Transverse colon (tissue), 4 donors: ENCODE results near the gene SYNCRIP. TPM values are rescaled to one million over a fixed set of nuclear protein-coding genes. Genes with fewer than 3 reads are reported as not detected.

Source experiments
- DNase-seq: peaks from one replicate; pipeline ENCODE4 v3.0.0-alpha.2; 2019
- H3K27ac ChIP-seq, 4 donors: fragments of 200-600 bp; sonication (generic); 2 replicates each; pipeline ENCODE4 v1.5.1; 2016 to 2018; ENCODE audit warnings: inconsistent platforms in 4 of 4
- H3K27me3 ChIP-seq: fragments of 200-600 bp; sonication (generic); 2 replicates; pipeline ENCODE4 v1.5.1; 2017; ENCODE audit warnings: inconsistent platforms
- H3K36me3 ChIP-seq, 4 donors: fragments of 200-600 bp; sonication (generic); 2 replicates each; pipeline ENCODE4 v1.5.1; 2017 to 2019; ENCODE audit warnings: inconsistent platforms in 4 of 4
- H3K4me1 ChIP-seq, 4 donors: fragments of 200-600 bp; sonication (generic); 2 replicates each; pipeline ENCODE4 v1.5.1; 2017 to 2020; ENCODE audit warnings: inconsistent platforms in 4 of 4
- H3K4me3 ChIP-seq, 4 donors: fragments of 200-600 bp; sonication (generic); 1 replicate in 1 of 4; 2 replicates in 3 of 4; pipeline versions ENCODE4 v1.5.1 to v1.6.1; 2017 to 2019; ENCODE audit warnings: inconsistent platforms in 4 of 4
- H3K9me3 ChIP-seq, 2 donors: fragments of 200-600 bp; sonication (generic); 2 replicates each; pipeline ENCODE4 v1.5.1; 2017 to 2019; ENCODE audit warnings: inconsistent platforms in 2 of 2
- EP300 ChIP-seq: sonication (generic); formaldehyde crosslinking; IDR thresholded peaks from one replicate; pipeline ENCODE4 v1.6.1; 2017; ENCODE audit warnings: antibody characterized with exemption, low read depth
- POLR2A ChIP-seq: fragments of 450-650 bp; IDR thresholded peaks from one replicate; pipeline ENCODE4 v1.6.1; 2016; ENCODE audit warnings: antibody characterized with exemption, mild to moderate bottlenecking, moderate library complexity
- POLR2AphosphoS5 ChIP-seq, 3 donors: sonication (generic); formaldehyde crosslinking; IDR thresholded peaks; one replicate each; pipeline ENCODE4 v1.6.1; 2016; ENCODE audit warnings: antibody characterized with exemption in 3 of 3
- WGBS, 2 donors: methylation state at CpG; one replicate each; pipeline ENCODE4 v1.1.5; 2018; ENCODE audit warnings: low coverage in 1 of 2; 5-methylcytosine and 5-hydroxymethylcytosine counted together
- in situ Hi-C, 4 donors: fragments of 200-750 bp; cut with MboI; loops; one replicate each; pipeline versions ENCODE4 v1.15.0 to v1.15.1; 2017; ENCODE audit warnings: low sequenced_read_pairs in 3 of 4, low pct_ligation_motif_present in 1 of 4, low pct_unique_long_range_greater_than_20kb in 1 of 4
- intact Hi-C: fragments of 100-400 bp; cut with DNase I; formaldehyde crosslinking; loops from one replicate; pipeline ENCODE4 v1.15.1; 2023; ENCODE audit warnings: low total_unique reads
- total RNA-seq, 4 donors: library from RNA; depleted of rRNA; stranded (reverse); fragments of >200 nt; gene quantifications; one replicate each; pipeline ENCODE4 v1.1.0, GENCODE V29; 2016
- TF ChIP-seq, protein P1 (sequence below), 5 experiments: fragments of 200-600 bp in 3 of 5; fragments of 450-650 bp in 2 of 5; sonication (generic) in 3 of 5; IDR thresholded peaks; 1 replicate in 2 of 5; 2 replicates in 3 of 5; pipeline ENCODE4 v1.5.1; 2016 to 2017; ENCODE audit warnings: antibody characterized with exemption in 5 of 5, inconsistent platforms in 3 of 5, mild to moderate bottlenecking in 2 of 5, moderate library complexity in 1 of 5

Gene SYNCRIP
- total RNA-seq, 4 donors from 2014 or later = 27.7 to 84.8 (median 41.9) TPM

DNA sequence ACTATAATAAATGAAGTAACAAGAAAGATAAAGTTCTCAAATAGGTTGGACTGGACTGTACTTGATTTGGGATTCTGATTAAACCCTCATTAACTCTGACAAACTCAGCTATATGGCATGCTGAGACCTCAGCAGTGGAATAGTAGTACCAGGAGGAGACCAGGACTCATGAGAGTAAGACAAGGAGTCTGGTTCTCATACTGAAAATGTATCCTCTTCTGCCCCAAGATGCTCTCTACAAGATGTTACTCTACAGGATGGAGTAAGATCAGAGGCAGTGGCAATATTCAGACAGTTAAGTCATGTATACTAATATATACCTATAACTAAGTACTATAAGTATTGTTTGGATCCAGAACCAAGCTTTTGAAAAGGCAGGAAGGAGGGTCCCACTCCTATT, 31.9 kb upstream of the SYNCRIP start:
- H3K9me3 ChIP-seq = no peaks in the 10 kb centered on the region
- DNase-seq = no peak
- no peaks in the 10 kb centered on the region for H3K36me3 ChIP-seq
- intact Hi-C loops (loop anchor here (10.0 kb wide), 1 partner anchor 80 kb away; the partner anchor contains the start of gene SNX14), in situ Hi-C loops (loop anchor here in 1 of 4 donors (5.0 kb wide), 1 partner anchor 82 kb away; the partner anchor contains the start of gene SNX14)
- H3K27me3 ChIP-seq = no peaks in the 10 kb centered on the region
- peaks cover 6 to 50% (median 26%) of the 10 kb centered on the region in 4 donors for H3K4me1 ChIP-seq
- H3K4me3 ChIP-seq = no peak overlapping the region
- no peak for TF ChIP-seq EP300
- H3K27ac ChIP-seq = no peak overlapping the region

DNA sequence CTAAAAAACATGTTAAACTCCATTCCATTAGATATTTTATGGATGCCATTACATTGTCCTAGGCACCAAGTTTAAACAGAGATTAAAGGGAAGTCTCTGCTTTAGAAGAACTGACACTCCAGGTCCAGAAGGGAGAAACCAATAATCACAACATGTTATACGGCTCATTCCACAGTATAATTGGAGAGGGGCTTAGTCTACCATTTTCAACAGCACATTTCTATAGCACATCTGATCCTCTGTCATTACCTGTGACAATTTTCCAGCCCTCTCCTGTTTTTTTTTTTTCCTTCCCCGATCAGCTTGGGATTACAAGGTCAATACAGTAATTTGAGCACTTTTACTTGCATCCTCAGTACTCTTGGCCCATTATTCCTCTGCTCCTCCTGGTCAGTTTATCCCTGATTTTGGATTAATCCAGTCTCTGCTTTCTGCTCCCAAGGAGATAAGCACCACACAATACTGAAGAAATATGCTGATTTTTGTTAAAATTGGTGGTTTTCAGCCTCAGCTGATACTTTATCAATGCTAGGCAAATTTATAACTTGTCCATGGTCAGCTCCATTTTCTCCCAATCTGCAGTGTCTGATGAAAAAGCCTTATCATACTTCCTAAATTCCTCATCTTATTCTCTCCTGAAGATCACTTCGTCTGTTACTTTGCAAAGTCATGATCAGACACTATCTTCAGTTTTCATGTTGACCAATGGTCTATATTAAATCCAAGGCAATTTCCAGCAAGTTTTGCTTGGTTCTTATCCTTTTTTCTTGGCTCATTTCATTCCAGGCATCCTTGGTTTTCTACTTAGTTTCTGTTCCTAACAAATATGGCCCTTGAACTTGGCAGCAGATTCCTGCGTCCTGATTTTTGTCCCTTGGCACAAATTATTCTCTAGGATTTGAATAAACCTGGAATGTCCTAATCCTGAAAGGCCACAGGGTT, 30.8 kb upstream of the SYNCRIP start:
- no peak for DNase-seq
- Histone ChIP-seq H3K4me1 (peaks cover 6 to 45% (median 20%) of the 10 kb centered on the region in 4 donors), H3K27me3 (no peaks in the 10 kb centered on the region), H3K27ac (no peak overlapping the region), H3K4me3 (no peak overlapping the region), H3K9me3 (no peaks in the 10 kb centered on the region), H3K36me3 (no peaks in the 10 kb centered on the region)
- TF ChIP-seq POLR2A (no peak), EP300 (no peak), POLR2AphosphoS5 (IDR thresholded peaks at IDR 0.05) (no peak)
- TF ChIP-seq, protein P1, sequence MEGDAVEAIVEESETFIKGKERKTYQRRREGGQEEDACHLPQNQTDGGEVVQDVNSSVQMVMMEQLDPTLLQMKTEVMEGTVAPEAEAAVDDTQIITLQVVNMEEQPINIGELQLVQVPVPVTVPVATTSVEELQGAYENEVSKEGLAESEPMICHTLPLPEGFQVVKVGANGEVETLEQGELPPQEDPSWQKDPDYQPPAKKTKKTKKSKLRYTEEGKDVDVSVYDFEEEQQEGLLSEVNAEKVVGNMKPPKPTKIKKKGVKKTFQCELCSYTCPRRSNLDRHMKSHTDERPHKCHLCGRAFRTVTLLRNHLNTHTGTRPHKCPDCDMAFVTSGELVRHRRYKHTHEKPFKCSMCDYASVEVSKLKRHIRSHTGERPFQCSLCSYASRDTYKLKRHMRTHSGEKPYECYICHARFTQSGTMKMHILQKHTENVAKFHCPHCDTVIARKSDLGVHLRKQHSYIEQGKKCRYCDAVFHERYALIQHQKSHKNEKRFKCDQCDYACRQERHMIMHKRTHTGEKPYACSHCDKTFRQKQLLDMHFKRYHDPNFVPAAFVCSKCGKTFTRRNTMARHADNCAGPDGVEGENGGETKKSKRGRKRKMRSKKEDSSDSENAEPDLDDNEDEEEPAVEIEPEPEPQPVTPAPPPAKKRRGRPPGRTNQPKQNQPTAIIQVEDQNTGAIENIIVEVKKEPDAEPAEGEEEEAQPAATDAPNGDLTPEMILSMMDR (IDR thresholded peaks at IDR 0.05) = no peak
- WGBS, 2 donors = 78 to 86% methylated on average over 3 to 4 of the region's 4 CpGs
- in situ Hi-C loops = no loop called here
- intact Hi-C loops = loop anchor here (10.0 kb wide), 1 partner anchor 79 kb away; the partner anchor contains the start of gene SNX14

DNA sequence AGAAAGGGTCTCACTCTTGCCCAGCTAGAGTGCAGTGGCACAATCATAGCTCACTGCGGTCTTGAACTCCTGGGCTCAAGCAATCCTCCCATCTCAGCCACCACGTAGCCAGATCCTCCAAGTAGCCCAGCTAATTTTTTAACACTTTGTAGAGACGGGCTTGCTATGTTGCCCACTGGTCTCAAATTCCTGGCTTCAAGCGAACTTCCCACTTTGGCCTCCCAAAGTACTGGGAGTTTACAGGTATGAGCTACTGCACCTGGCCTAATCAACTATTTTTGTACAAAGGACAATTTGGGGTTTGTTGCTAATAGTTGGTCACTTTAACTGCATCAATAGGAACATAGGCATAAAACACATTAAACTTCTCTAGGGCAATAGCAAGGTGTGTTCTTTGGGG, 29.9 kb upstream of the SYNCRIP start:
- 92 to 93% methylated on average over 4 of the region's 4 CpGs for WGBS, 2 donors
- no peak overlapping the region for H3K27ac ChIP-seq
- intact Hi-C loops = loop anchor here (10.0 kb wide), 1 partner anchor 78 kb away; the partner anchor contains the start of gene SNX14
- H3K27me3 ChIP-seq = no peaks in the 10 kb centered on the region
- in situ Hi-C loops = no loop called here
- no peaks in the 10 kb centered on the region for H3K9me3 ChIP-seq
- DNase-seq = no peak
- no peaks in the 10 kb centered on the region for H3K36me3 ChIP-seq
- TF ChIP-seq POLR2AphosphoS5 (IDR thresholded peaks at IDR 0.05) (no peak), EP300 (no peak), POLR2A (no peak)
- TF ChIP-seq, protein P1 (IDR thresholded peaks at IDR 0.05) = no peak
- H3K4me1 ChIP-seq = peaks cover 6 to 45% (median 20%) of the 10 kb centered on the region in 4 donors
- H3K4me3 ChIP-seq = no peak overlapping the region

DNA sequence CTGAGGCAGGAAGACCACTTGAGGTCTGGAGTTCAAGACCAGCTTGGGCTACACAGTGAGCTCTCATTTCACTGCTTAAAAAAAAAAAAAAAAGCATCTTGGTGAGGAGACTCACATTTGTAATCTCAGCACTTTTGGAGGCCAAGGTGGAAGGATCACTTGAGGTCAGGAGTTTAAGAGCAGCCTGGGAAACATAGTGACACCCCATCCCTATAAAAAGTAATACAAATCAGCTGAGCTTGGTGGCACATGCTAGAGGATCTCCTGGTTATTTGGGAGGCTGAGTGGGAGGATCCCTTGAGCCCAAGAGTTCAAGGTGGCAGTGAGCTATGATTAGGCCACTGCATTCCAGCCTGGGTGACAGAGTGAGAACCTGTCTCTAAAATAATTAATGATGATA, 29.4 kb upstream of the SYNCRIP start:
- Histone ChIP-seq H3K4me3 (no peak overlapping the region), H3K4me1 (peaks cover 6 to 44% (median 20%) of the 10 kb centered on the region in 4 donors), H3K9me3 (no peaks in the 10 kb centered on the region), H3K27ac (no peak overlapping the region), H3K36me3 (no peaks in the 10 kb centered on the region), H3K27me3 (no peaks in the 10 kb centered on the region)
- intact Hi-C loops (loop anchor here (10.0 kb wide), 1 partner anchor 77 kb away; the partner anchor contains the start of gene SNX14), in situ Hi-C loops (no loop called here)
- TF ChIP-seq, protein P1 (IDR thresholded peaks at IDR 0.05) = no peak
- DNase-seq = no peak
